SK-N-SH treated with all-trans-retinoic acid at 6 μM for 48 hours (cell line): ENCODE data around the gene ASB6.
"Not testable (repeated sequence)": the region's sequence is repeated elsewhere in the genome, so short reads cannot be mapped to it uniquely, and the experiment has no call there.

Experiments used
- ATAC-seq: fragments of 200-7000 bp; cut with Tn5 transposase; 3 replicates; pipeline ENCODE4 v1.9.1; 2020; ENCODE audit warnings: mild to moderate bottlenecking, moderate library complexity
- CSDC2 ChIP-seq: fragments of 250-450 bp; sonication (Bioruptor Pico); IDR thresholded peaks from 2 replicates; pipeline ENCODE4 v1.5.0; 2020; ENCODE audit warnings: mild to moderate bottlenecking, moderate library complexity
- ESRRG ChIP-seq: fragments of 250-450 bp; sonication (Bioruptor Pico); IDR thresholded peaks from 2 replicates; pipeline ENCODE4 v1.6.1; 2021; ENCODE audit warnings: mild to moderate bottlenecking
- GLIS3 ChIP-seq: fragments of 250-450 bp; sonication (Bioruptor Pico); IDR thresholded peaks from 2 replicates; pipeline ENCODE4 v1.5.0; 2020; ENCODE audit warnings: mild to moderate bottlenecking, moderate library complexity
- ISL1 ChIP-seq: fragments of 250-450 bp; sonication (Bioruptor Pico); IDR thresholded peaks from 2 replicates; pipeline ENCODE4 v2.1.2; 2022; ENCODE audit warnings: mild to moderate bottlenecking, moderate library complexity
- OSR1 ChIP-seq: fragments of 250-450 bp; sonication (Bioruptor Pico); IDR thresholded peaks from 2 replicates; pipeline ENCODE4 v1.8.0; 2022; ENCODE audit warnings: moderate library complexity, mild to moderate bottlenecking, inconsistent platforms
- PPARA ChIP-seq: fragments of 250-450 bp; sonication (Bioruptor Pico); IDR thresholded peaks from 2 replicates; pipeline ENCODE4 v1.5.0; 2020; ENCODE audit warnings: mild to moderate bottlenecking, borderline replicate concordance
- RARB ChIP-seq: fragments of 250-450 bp; sonication (Bioruptor Pico); IDR thresholded peaks from 2 replicates; pipeline ENCODE4 v1.8.0; 2021; ENCODE audit warnings: mild to moderate bottlenecking, moderate library complexity
- SNAI2 ChIP-seq: fragments of 250-450 bp; sonication (Bioruptor Pico); IDR thresholded peaks from 2 replicates; pipeline ENCODE4 v1.5.0; 2020; ENCODE audit warnings: mild to moderate bottlenecking, moderate library complexity
- TCF4 ChIP-seq: fragments of 250-450 bp; sonication (Bioruptor Pico); IDR thresholded peaks from 2 replicates; pipeline ENCODE4 v1.8.0; 2021; ENCODE audit warnings: mild to moderate bottlenecking, moderate library complexity, borderline replicate concordance
- TOX ChIP-seq: fragments of 250-450 bp; sonication (Bioruptor Pico); IDR thresholded peaks from 2 replicates; pipeline ENCODE4 v1.8.0; 2021; ENCODE audit warnings: mild to moderate bottlenecking, moderate library complexity, borderline replicate concordance
- ZC3H10 ChIP-seq: fragments of 250-450 bp; sonication (Bioruptor Pico); IDR thresholded peaks from 2 replicates; pipeline ENCODE4 v1.5.1; 2021; ENCODE audit warnings: mild to moderate bottlenecking, moderate library complexity
- ZFP3 ChIP-seq: fragments of 250-450 bp; sonication (Bioruptor Pico); IDR thresholded peaks from 2 replicates; pipeline ENCODE4 v1.5.0; 2020; ENCODE audit warnings: mild to moderate bottlenecking, moderate library complexity
- ZFP30 ChIP-seq: fragments of 450-650 bp; formaldehyde crosslinking; IDR thresholded peaks from 2 replicates; pipeline ENCODE4 v1.5.0; 2022; ENCODE audit warnings: mild to moderate bottlenecking, moderate library complexity
- ZNF8 ChIP-seq: fragments of 450-650 bp; formaldehyde crosslinking; IDR thresholded peaks from 2 replicates; pipeline ENCODE4 v1.5.0; 2020; ENCODE audit warnings: mild to moderate bottlenecking, moderate library complexity
- TF ChIP-seq, protein P1 (sequence below): fragments of 250-450 bp; sonication (Bioruptor Pico); IDR thresholded peaks from 2 replicates; pipeline ENCODE4 v1.5.1; 2021; ENCODE audit warnings: mild to moderate bottlenecking, moderate library complexity
- TF ChIP-seq, protein P2 (sequence below): fragments of 250-450 bp; sonication (Bioruptor Pico); IDR thresholded peaks from 2 replicates; pipeline ENCODE4 v1.5.1; 2020; ENCODE audit warnings: low read depth, mild to moderate bottlenecking, moderate library complexity
- TF ChIP-seq, protein P3 (sequence below): fragments of 250-450 bp; sonication (Bioruptor Pico); IDR thresholded peaks from 2 replicates; pipeline ENCODE4 v1.8.0; 2021; ENCODE audit warnings: low read depth, mild to moderate bottlenecking, moderate library complexity, borderline replicate concordance
- TF ChIP-seq, protein P4 (sequence below): fragments of 250-450 bp; sonication (Bioruptor Pico); IDR thresholded peaks from 2 replicates; pipeline ENCODE4 v1.8.0; 2020; ENCODE audit warnings: mild to moderate bottlenecking, moderate library complexity, borderline replicate concordance

Gene ASB6

DNA sequence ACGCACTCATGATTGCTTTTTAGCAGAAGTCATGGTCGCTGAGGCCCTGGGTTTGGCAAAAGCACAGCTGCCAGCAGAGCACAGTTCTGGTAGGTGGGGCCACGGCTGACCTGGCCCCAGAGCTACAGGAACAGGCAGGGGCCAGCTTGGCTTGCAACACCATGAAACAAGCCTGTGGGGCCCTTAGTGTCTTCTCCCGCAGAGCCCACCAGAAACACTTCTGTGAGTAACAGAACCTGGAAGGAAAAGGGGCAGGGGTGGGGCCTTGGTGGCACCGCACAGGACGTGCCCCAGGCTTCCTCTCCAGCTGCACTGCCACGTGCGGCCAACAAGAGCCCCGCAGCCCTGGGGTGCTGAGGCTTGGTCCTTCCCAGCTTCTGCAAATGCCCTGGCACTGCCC is 4.8 kb downstream of the ASB6 start:
- ATAC-seq: no peak
- TF ChIP-seq, protein P1, sequence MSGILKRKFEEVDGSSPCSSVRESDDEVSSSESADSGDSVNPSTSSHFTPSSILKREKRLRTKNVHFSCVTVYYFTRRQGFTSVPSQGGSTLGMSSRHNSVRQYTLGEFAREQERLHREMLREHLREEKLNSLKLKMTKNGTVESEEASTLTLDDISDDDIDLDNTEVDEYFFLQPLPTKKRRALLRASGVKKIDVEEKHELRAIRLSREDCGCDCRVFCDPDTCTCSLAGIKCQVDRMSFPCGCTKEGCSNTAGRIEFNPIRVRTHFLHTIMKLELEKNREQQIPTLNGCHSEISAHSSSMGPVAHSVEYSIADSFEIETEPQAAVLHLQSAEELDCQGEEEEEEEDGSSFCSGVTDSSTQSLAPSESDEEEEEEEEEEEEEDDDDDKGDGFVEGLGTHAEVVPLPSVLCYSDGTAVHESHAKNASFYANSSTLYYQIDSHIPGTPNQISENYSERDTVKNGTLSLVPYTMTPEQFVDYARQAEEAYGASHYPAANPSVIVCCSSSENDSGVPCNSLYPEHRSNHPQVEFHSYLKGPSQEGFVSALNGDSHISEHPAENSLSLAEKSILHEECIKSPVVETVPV (CRISPR knock-in tag): no peak
- TF ChIP-seq ZFP30 (CRISPR knock-in tag) (no peak), ZNF8 (CRISPR knock-in tag) (no peak), ESRRG (CRISPR knock-in tag) (no peak), RARB (no peak), GLIS3 (CRISPR knock-in tag) (no peak), OSR1 (CRISPR knock-in tag) (no peak), TOX (CRISPR knock-in tag) (no peak), PPARA (CRISPR knock-in tag) (no peak), SNAI2 (CRISPR knock-in tag) (no peak), CSDC2 (CRISPR knock-in tag) (no peak)
- TF ChIP-seq, protein P2, sequence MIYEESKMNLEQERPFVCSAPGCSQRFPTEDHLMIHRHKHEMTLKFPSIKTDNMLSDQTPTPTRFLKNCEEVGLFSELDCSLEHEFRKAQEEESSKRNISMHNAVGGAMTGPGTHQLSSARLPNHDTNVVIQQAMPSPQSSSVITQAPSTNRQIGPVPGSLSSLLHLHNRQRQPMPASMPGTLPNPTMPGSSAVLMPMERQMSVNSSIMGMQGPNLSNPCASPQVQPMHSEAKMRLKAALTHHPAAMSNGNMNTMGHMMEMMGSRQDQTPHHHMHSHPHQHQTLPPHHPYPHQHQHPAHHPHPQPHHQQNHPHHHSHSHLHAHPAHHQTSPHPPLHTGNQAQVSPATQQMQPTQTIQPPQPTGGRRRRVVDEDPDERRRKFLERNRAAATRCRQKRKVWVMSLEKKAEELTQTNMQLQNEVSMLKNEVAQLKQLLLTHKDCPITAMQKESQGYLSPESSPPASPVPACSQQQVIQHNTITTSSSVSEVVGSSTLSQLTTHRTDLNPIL (CRISPR knock-in tag): no peak
- TF ChIP-seq, all 23 proteins: peak for 0

DNA sequence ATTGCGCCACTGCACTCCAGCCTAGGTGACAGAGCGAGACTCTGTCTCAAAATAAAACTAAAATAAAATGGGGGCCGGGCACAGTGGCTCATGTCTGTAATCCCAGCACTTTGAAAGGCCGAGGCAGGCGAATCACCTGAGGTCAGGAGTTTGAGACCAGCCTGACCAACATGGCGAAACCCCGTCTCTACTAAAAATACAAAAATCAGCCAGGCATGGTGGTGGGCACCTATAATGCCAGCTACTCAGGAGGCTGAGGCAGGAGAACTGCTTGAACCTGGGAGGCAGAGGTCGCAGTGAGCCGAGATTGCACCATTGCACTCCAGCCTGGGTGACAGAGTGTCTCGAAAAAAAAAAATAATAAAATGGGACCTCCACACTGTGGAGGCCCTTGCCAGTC is 5.6 kb downstream of the ASB6 start:
- not testable (repeated sequence) for ATAC-seq

DNA sequence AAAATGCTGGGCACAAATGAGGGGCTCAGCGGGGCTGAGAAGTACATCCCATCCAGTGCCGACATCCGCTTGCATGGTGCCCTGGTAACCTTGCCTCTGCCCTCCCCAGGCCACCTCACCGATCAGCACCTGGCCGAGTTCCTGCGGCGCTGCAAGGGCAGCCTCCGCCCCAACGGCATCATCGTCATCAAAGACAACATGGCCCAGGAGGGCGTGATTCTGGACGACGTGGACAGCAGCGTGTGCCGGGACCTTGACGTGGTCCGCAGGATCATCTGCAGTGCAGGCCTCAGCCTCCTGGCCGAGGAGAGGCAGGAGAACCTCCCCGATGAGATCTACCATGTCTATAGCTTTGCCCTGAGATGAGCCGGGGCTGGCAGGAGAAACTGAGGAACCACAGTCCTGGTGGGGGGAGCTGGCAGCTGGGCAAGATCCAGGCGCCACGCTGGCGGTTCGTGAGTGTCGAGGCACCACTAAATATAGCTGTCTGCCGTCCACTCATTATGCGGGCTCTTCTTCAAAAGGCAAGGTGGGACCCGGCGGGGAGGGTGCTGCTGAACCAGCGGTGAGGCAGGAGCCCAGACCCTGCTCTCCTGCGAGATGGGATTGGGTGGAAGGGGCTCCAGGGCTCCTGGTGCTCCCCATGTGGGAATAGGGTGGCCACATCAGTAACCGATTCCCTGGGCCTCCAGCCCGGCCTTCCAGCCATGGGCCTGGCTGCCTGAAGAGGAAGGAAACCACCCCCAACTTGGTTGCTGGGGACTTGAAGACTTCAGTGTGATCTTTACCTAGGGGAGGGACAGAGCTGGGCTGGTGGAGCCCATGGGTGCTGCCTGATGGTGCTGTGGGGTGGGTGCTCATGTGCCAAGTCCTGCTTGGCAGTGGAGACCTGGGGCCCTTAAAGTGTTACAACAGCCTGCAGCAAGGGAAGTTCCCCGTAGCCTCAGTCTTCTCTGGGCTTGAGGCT is 6.6 kb downstream of the ASB6 start:
- TF ChIP-seq, protein P2 (CRISPR knock-in tag): no peak
- TF ChIP-seq ZFP3 (CRISPR knock-in tag): no peak

DNA sequence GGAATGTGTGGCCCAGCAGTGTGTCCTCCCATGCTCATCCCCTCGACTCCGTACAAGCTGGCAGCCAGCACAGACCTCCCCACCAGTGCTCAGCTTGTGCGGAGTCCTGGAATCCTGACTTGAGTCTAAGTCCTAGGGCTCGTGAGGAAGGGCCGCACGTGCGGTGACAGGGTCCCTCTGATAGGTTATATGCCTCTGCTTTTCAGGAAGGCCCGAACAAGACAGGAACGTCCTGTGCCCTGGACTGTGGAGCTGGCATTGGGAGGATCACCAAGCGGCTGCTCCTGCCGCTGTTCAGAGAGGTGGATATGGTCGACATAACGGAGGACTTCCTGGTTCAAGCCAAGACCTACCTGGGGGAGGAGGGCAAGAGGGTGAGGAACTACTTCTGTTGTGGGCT is 8.1 kb downstream of the ASB6 start:
- TF ChIP-seq, protein P3, sequence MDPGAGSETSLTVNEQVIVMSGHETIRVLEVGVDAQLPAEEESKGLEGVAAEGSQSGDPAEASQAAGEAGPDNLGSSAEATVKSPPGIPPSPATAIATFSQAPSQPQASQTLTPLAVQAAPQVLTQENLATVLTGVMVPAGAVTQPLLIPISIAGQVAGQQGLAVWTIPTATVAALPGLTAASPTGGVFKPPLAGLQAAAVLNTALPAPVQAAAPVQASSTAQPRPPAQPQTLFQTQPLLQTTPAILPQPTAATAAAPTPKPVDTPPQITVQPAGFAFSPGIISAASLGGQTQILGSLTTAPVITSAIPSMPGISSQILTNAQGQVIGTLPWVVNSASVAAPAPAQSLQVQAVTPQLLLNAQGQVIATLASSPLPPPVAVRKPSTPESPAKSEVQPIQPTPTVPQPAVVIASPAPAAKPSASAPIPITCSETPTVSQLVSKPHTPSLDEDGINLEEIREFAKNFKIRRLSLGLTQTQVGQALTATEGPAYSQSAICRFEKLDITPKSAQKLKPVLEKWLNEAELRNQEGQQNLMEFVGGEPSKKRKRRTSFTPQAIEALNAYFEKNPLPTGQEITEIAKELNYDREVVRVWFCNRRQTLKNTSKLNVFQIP (CRISPR knock-in tag): no peak
- TF ChIP-seq ZC3H10 (CRISPR knock-in tag) (no peak), ISL1 (CRISPR knock-in tag) (no peak), CSDC2 (CRISPR knock-in tag) (no peak), RARB (no peak), TCF4 (CRISPR knock-in tag) (no peak), GLIS3 (CRISPR knock-in tag) (no peak), ESRRG (CRISPR knock-in tag) (no peak), TOX (CRISPR knock-in tag) (no peak), PPARA (CRISPR knock-in tag) (no peak), OSR1 (CRISPR knock-in tag) (no peak)
- TF ChIP-seq, protein P4, sequence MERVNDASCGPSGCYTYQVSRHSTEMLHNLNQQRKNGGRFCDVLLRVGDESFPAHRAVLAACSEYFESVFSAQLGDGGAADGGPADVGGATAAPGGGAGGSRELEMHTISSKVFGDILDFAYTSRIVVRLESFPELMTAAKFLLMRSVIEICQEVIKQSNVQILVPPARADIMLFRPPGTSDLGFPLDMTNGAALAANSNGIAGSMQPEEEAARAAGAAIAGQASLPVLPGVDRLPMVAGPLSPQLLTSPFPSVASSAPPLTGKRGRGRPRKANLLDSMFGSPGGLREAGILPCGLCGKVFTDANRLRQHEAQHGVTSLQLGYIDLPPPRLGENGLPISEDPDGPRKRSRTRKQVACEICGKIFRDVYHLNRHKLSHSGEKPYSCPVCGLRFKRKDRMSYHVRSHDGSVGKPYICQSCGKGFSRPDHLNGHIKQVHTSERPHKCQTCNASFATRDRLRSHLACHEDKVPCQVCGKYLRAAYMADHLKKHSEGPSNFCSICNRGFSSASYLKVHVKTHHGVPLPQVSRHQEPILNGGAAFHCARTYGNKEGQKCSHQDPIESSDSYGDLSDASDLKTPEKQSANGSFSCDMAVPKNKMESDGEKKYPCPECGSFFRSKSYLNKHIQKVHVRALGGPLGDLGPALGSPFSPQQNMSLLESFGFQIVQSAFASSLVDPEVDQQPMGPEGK (CRISPR knock-in tag): no peak
- TF ChIP-seq, all 23 proteins: peak for 0
- no peak for ATAC-seq

More for the DNA sequence above, 6.6 kb downstream of the ASB6 start:
- ATAC-seq: no peak
